ENCODE measurements around the gene PIP5K1B.
"Not testable (repeated sequence)": the region's sequence is repeated elsewhere in the genome, so short reads cannot be mapped to it uniquely, and the experiment has no call there.

Gene PIP5K1B

GRCh38 chr9:68979538-68980314 is 274.7 kb downstream of the PIP5K1B start:
- Histone ChIP-seq H3K4me3 (ENCODE audit: low read depth, low read length) (no peak overlapping the region), H3K27me3 (replicated peaks) (no peaks in the 10 kb centered on the region), H3K27ac (no peak overlapping the region), H3K36me3 (replicated peaks) (no peaks in the 10 kb centered on the region)
- DNase-seq: no peak
- TF ChIP-seq CTCF (IDR thresholded peaks at IDR 0.05; ENCODE audit: low read depth, low read length, missing control alignments): no peak
- in situ Hi-C loops (cut with HindIII; ENCODE audit: low pct_ligation_motif_present, low sequenced_read_pairs): no loop called here

- Histone ChIP-seq H3K27me3 (replicated peaks) (no peaks in the 10 kb centered on the region), H3K4me3 (ENCODE audit: low read depth, low read length) (no peak overlapping the region), H3K36me3 (replicated peaks) (no peaks in the 10 kb centered on the region), H3K27ac (no peak overlapping the region)
- in situ Hi-C loops (cut with HindIII; ENCODE audit: low pct_ligation_motif_present, low sequenced_read_pairs): no loop called here
- no peak for TF ChIP-seq CTCF (IDR thresholded peaks at IDR 0.05; ENCODE audit: low read depth, low read length, missing control alignments)
- DNase-seq: no peak
These were observed 275.4 kb downstream of the PIP5K1B start for GRCh38 chr9:68980341-68980914.

GRCh38 chr9:68981789-68982188 is 276.7 kb downstream of the PIP5K1B start:
- TF ChIP-seq CTCF (IDR thresholded peaks at IDR 0.05; ENCODE audit: low read depth, low read length, missing control alignments): no peak

GRCh38 chr9:68983008-68983411 is 278.0 kb downstream of the PIP5K1B start:
- no peak for TF ChIP-seq CTCF (IDR thresholded peaks at IDR 0.05; ENCODE audit: low read depth, low read length, missing control alignments)
- H3K36me3 ChIP-seq (replicated peaks): no peaks in the 10 kb centered on the region
- in situ Hi-C loops (cut with HindIII; ENCODE audit: low pct_ligation_motif_present, low sequenced_read_pairs): no loop called here
- no peak overlapping the region for H3K4me3 ChIP-seq (ENCODE audit: low read depth, low read length)
- DNase-seq: no peak
- H3K27ac ChIP-seq: no peak overlapping the region
- H3K27me3 ChIP-seq (replicated peaks): no peaks in the 10 kb centered on the region

More at GRCh38 chr9:68981789-68982188, 276.7 kb downstream of the PIP5K1B start:
- no peaks in the 10 kb centered on the region for H3K27me3 ChIP-seq (replicated peaks)
- no peaks in the 10 kb centered on the region for H3K36me3 ChIP-seq (replicated peaks)
- H3K4me3 ChIP-seq (ENCODE audit: low read depth, low read length): no peak overlapping the region
- in situ Hi-C loops (cut with HindIII; ENCODE audit: low pct_ligation_motif_present, low sequenced_read_pairs): no loop called here
- no peak for DNase-seq
- no peak overlapping the region for H3K27ac ChIP-seq

- Histone ChIP-seq H3K27ac (no peak overlapping the region), H3K36me3 (replicated peaks) (no peaks in the 10 kb centered on the region), H3K27me3 (replicated peaks) (no peaks in the 10 kb centered on the region), H3K4me3 (ENCODE audit: low read depth, low read length) (no peak overlapping the region)
- TF ChIP-seq CTCF (IDR thresholded peaks at IDR 0.05; ENCODE audit: low read depth, low read length, missing control alignments): no peak
- DNase-seq: no peak
- in situ Hi-C loops (cut with HindIII; ENCODE audit: low pct_ligation_motif_present, low sequenced_read_pairs): no loop called here
These were observed 278.7 kb downstream of the PIP5K1B start for GRCh38 chr9:68983522-68984424.

GRCh38 chr9:68986949-68987348 is 281.9 kb downstream of the PIP5K1B start:
- H3K4me3 ChIP-seq (ENCODE audit: low read depth, low read length); H3K27me3 ChIP-seq (replicated peaks); DNase-seq; H3K27ac ChIP-seq; H3K36me3 ChIP-seq (replicated peaks); in situ Hi-C loops (cut with HindIII; ENCODE audit: low pct_ligation_motif_present, low sequenced_read_pairs): not testable (repeated sequence)
